IPS-11a (cell line): ENCODE data around the gene STS.
"Not testable (repeated sequence)": the region's sequence is repeated elsewhere in the genome, so short reads cannot be mapped to it uniquely, and the experiment has no call there.

Experiments
- H3K4me3 ChIP-seq: one replicate; pipeline ENCODE4 v1.5.1; 2013; ENCODE audit warnings: low read depth, low read length, control low read depth

Gene STS

GRCh38 chrX:7178859-7179258 is 31.3 kb downstream of the STS start:
- H3K4me3 ChIP-seq: not testable (repeated sequence)

DNA sequence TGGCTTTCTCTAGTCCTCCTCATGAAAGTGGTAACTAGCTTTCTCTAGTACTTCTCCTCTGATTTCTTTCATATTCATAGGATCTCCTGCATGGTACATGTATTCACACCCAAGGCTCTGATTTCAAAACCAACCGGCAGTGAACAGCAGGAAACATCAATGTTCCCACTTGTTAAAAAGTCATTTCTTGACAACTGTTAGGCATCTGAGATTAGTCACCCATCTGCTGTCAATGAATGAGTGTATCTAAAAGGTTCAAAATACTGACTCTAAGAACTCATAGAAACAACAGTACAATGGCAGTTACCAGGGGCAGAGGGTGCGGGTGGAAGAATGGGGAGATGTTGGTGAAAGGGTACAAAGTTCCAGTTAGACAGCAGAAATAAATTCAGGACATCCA is 31.9 kb downstream of the STS start:
- H3K4me3 ChIP-seq: no peak overlapping the region

- H3K4me3 ChIP-seq: no peak overlapping the region
Measured at GRCh38 chrX:7184816-7185215, 37.3 kb downstream of the STS start.

- no peak overlapping the region for H3K4me3 ChIP-seq
Measured at GRCh38 chrX:7188672-7189071, 41.2 kb downstream of the STS start.

DNA sequence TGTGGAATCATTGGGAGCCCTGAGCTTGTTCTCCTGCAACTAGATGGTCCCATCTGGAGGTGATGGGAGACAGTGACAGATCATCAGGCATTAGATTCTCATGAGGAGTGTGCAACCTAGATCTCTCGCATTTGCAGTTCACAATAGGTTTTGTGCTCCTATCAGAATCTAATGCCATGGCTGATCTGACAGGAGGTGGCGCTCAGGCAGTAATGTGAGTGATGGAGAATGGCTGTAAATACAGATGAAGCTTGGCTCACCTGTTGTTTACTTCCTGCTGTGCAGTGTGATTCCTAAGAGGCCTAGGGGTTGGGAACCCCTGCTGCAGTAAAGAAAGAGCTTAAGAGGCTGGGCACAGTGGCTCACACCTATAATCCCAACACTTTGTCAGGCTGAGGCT is 42.6 kb downstream of the STS start:
- H3K4me3 ChIP-seq: no peak overlapping the region

GRCh38 chrX:7191681-7192110 is 44.2 kb downstream of the STS start:
- H3K4me3 ChIP-seq: no peak overlapping the region

- H3K4me3 ChIP-seq: no peak overlapping the region
Measured at GRCh38 chrX:7192871-7193270, 45.4 kb downstream of the STS start.

DNA sequence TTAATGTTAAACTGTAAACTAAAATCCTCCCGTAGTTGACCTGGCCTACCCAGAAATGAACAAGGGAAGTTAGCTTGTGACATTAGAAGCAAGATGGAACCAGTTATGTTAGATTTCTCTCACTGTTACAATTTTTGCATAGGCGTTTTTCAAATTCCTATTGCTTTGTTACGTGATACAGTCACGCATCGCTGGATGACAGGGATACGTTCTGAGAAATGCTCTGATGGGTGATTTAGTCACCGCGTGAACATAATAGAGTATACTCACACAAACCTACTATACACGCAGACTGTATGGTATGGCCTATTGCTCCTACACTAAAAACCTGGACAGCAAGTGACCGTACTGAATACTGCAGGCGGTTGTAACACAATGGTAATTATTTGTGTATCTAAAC is 47.1 kb downstream of the STS start:
- H3K4me3 ChIP-seq: no peak overlapping the region
